RWPE2 (cell line): ENCODE results near the gene UGT1A3.
"Not testable (repeated sequence)": the region's sequence is repeated elsewhere in the genome, so short reads cannot be mapped to it uniquely, and the experiment has no call there.

ENCODE experiments used
- ATAC-seq: fragments of 200-7000 bp; cut with Tn5 transposase; 3 replicates; pipeline ENCODE4 v1.9.1; 2021; ENCODE audit warnings: low read depth
- DNase-seq: peaks from one replicate; pipeline ENCODE4 v3.0.0-alpha.2; 2020; ENCODE audit warnings: low spot score
- H3K27ac ChIP-seq: fragments of 450-650 bp; 2 replicates; pipeline ENCODE4 v1.5.1; 2017; ENCODE audit warnings: mild to moderate bottlenecking; ENCODE audit not compliant: poor library complexity, severe bottlenecking
- H3K27me3 ChIP-seq: fragments of 250-450 bp; sonication (Bioruptor Pico); 2 replicates; pipeline ENCODE4 v1.5.1; 2021; ENCODE audit warnings: mild to moderate bottlenecking, moderate library complexity; ENCODE audit not compliant: insufficient read depth, poor library complexity, severe bottlenecking
- H3K36me3 ChIP-seq: fragments of 250-450 bp; sonication (Bioruptor Pico); 2 replicates; pipeline ENCODE4 v1.5.1; 2020; ENCODE audit warnings: low read depth, mild to moderate bottlenecking, moderate library complexity
- H3K4me1 ChIP-seq: fragments of 250-450 bp; sonication (Bioruptor Pico); 2 replicates; pipeline ENCODE4 v1.5.1; 2021; ENCODE audit warnings: mild to moderate bottlenecking, moderate library complexity; ENCODE audit not compliant: insufficient read depth, poor library complexity, severe bottlenecking
- H3K4me3 ChIP-seq: fragments of 250-450 bp; sonication (Bioruptor Pico); 2 replicates; pipeline ENCODE4 v1.5.1; 2021; ENCODE audit warnings: mild to moderate bottlenecking, moderate library complexity; ENCODE audit not compliant: severe bottlenecking
- H3K9me3 ChIP-seq: fragments of 250-450 bp; sonication (Bioruptor Pico); 2 replicates; pipeline ENCODE4 v1.5.1; 2021; ENCODE audit warnings: mild to moderate bottlenecking, moderate library complexity; ENCODE audit not compliant: severe bottlenecking
- CTCF ChIP-seq: fragments of 450-650 bp; IDR thresholded peaks from one replicate; pipeline ENCODE4 v1.5.1; 2017; ENCODE audit warnings: mild to moderate bottlenecking, moderate library complexity; ENCODE audit not compliant: poor library complexity, severe bottlenecking

Gene UGT1A3

GRCh38 chr2:233740870-233741269 is 12.0 kb downstream of the UGT1A3 start:
- H3K27me3 ChIP-seq = no peaks in the 10 kb centered on the region
- H3K4me3 ChIP-seq = no peak overlapping the region
- no peaks in the 10 kb centered on the region for H3K9me3 ChIP-seq
- H3K36me3 ChIP-seq = no peaks in the 10 kb centered on the region
- no peaks in the 10 kb centered on the region for H3K4me1 ChIP-seq
- DNase-seq (no peak), ATAC-seq (no peak)
- no peak overlapping the region for H3K27ac ChIP-seq
- no peak for TF ChIP-seq CTCF

- no peak for DNase-seq
- Histone ChIP-seq H3K27ac (no peak overlapping the region), H3K4me1 (no peaks in the 10 kb centered on the region), H3K9me3 (no peaks in the 10 kb centered on the region), H3K27me3 (no peaks in the 10 kb centered on the region), H3K4me3 (no peak overlapping the region), H3K36me3 (no peaks in the 10 kb centered on the region)
- no peak for ATAC-seq
- no peak for TF ChIP-seq CTCF
Measured at GRCh38 chr2:233743464-233744259, 14.8 kb downstream of the UGT1A3 start.

GRCh38 chr2:233745073-233745755 is 16.4 kb downstream of the UGT1A3 start:
- TF ChIP-seq CTCF = no peak
- Histone ChIP-seq H3K4me1 (no peaks in the 10 kb centered on the region), H3K27me3 (no peaks in the 10 kb centered on the region), H3K9me3 (no peaks in the 10 kb centered on the region), H3K4me3 (no peak overlapping the region), H3K36me3 (no peaks in the 10 kb centered on the region), H3K27ac (no peak overlapping the region)
- DNase-seq (no peak), ATAC-seq (no peak)

GRCh38 chr2:233745838-233746237 is 17.0 kb downstream of the UGT1A3 start:
- ATAC-seq, H3K27me3 ChIP-seq, H3K36me3 ChIP-seq, DNase-seq, H3K4me3 ChIP-seq, H3K27ac ChIP-seq, H3K4me1 ChIP-seq, H3K9me3 ChIP-seq: not testable (repeated sequence)

GRCh38 chr2:233746475-233747282 is 17.8 kb downstream of the UGT1A3 start:
- no peak for TF ChIP-seq CTCF
- Histone ChIP-seq H3K27me3 (no peaks in the 10 kb centered on the region), H3K36me3 (no peaks in the 10 kb centered on the region), H3K9me3 (no peaks in the 10 kb centered on the region), H3K4me3 (no peak overlapping the region), H3K27ac (no peak overlapping the region), H3K4me1 (no peaks in the 10 kb centered on the region)
- DNase-seq = no peak
- ATAC-seq = no peak
